Muscle layer of duodenum (tissue), 2 donors: ENCODE results near the gene C7orf33.
"Not testable (repeated sequence)": the region's sequence is repeated elsewhere in the genome, so short reads cannot be mapped to it uniquely, and the experiment has no call there.

Experiments
- H3K27ac ChIP-seq: one replicate; pipeline ENCODE4 v1.7.0; 2013; ENCODE audit warnings: mild to moderate bottlenecking, low read length
- H3K27me3 ChIP-seq: one replicate; pipeline ENCODE4 v1.7.0; 2013; ENCODE audit warnings: low read depth, mild to moderate bottlenecking, control low read depth, low read length
- H3K36me3 ChIP-seq, 2 donors: one replicate each; pipeline ENCODE4 v1.7.0; 2013; ENCODE audit warnings: low read length in 2 of 2, control low read depth in 1 of 2, mild to moderate bottlenecking in 1 of 2; ENCODE audit not compliant: insufficient read depth in 2 of 2, control insufficient read depth in 1 of 2
- H3K4me1 ChIP-seq, 2 donors: one replicate each; pipeline ENCODE4 v1.7.0; 2013; ENCODE audit warnings: low read length in 2 of 2, mild to moderate bottlenecking in 2 of 2, control low read depth in 1 of 2, moderate library complexity in 1 of 2; ENCODE audit not compliant: insufficient read depth in 2 of 2, control insufficient read depth in 1 of 2
- H3K4me3 ChIP-seq, 2 donors: one replicate each; pipeline ENCODE4 v1.7.0; 2013; ENCODE audit warnings: low read length in 2 of 2, low read depth in 1 of 2, mild to moderate bottlenecking in 1 of 2
- H3K9me3 ChIP-seq, 2 donors: one replicate each; pipeline ENCODE4 v1.7.0; 2013; ENCODE audit warnings: low read length in 2 of 2, control low read depth in 1 of 2, mild to moderate bottlenecking in 1 of 2; ENCODE audit not compliant: control insufficient read depth in 1 of 2
- donor health status: healthy.

The C7orf33 gene

DNA sequence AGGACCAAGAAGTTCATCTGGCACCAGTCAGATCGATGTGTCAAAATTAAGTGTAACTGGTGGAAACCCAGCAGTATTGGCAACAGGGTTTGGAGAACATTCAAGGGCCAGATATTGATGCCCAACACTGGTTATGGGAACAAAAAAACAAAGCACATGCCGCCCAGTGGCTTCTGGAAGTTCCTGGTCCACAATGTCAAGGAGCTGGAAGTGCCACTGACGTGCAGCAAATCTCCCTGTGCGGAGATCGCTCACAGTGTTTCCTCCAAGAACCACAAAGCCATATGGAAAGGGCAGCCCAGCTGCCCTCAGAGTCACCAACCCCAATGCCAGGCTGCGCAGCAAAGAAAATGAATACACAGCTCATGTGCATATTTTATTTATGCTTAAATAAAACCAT is 10.1 kb upstream of the C7orf33 start:
- no peaks in the 10 kb centered on the region for H3K4me1 ChIP-seq
- H3K27me3 ChIP-seq = no peaks in the 10 kb centered on the region
- H3K36me3 ChIP-seq = no peaks in the 10 kb centered on the region
- no peak overlapping the region for H3K27ac ChIP-seq
- H3K4me3 ChIP-seq = no peak overlapping the region
- no peaks in the 10 kb centered on the region for H3K9me3 ChIP-seq

DNA sequence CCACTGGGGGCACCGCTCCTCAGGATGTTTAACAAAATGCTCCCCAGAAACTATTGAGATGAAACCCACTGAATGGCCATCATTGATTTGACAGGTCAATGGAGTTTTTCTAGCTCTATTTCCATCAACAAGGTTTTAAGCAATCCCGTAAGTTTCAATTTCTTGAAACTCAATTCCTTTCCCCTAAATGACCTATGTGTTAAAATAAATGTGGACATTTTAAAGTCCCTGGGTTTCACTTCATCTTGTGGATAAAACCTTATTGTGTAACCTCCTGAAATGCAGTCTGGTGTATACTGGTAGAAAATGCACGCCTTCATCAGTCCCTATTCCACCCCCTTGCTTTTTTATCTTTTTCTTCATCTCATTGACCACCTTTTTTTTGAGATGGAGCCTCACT is 8.9 kb upstream of the C7orf33 start:
- Histone ChIP-seq H3K4me3 (no peak overlapping the region), H3K9me3 (no peaks in the 10 kb centered on the region), H3K36me3 (no peaks in the 10 kb centered on the region), H3K27me3 (no peaks in the 10 kb centered on the region), H3K27ac (no peak overlapping the region), H3K4me1 (no peaks in the 10 kb centered on the region)

DNA sequence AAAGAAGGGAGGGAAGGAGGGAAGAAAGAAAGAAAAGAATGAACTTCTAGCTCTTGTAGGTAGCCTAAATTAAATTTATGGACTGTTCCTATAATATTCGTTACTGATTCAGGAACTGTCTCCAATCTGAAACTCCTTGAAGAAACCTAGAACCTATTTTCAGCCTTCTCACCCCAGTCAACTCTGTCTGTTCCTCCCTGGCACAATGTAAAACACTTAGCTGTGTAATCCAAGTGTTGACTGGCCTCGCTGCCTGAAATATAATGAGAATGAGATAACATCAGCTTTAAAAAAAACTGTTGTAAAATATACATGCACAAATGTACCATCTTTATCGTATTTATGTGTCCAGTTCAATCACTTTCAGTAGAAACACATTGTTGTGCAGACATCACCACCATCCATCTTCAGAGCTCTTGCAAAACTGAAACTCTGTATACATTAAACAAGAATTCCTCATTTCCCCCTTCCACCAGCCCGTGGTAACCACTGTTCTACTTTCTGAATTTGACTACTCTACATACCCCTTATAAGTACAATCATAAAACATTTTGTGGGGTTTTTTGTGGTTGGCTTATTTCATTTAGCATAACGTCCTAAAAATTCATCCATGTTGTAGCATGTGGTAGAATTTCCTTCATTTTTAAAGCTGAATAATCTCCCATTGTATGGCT is 6.3 kb upstream of the C7orf33 start:
- no peaks in the 10 kb centered on the region for H3K36me3 ChIP-seq
- H3K4me3 ChIP-seq = no peak overlapping the region
- H3K27ac ChIP-seq = no peak overlapping the region

DNA sequence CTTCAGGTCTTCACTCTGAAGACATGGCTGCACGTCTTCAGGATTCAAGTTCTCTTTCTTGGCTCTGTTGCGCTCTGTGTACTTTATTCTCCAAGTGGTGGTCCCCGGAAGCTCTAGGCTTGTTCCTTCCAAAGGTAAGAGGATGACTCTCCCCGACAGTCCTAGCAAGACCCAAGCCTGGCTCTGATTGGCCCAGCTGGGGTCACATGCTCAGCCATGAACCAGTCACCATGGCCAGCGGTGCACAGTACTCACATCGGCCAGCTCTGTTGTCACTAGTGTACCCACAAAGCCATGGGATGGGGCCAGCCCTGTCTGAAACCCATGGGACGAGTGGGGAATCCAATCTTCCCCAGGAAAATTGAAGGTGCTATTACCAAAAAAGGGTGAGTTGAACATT is 5.2 kb upstream of the C7orf33 start:
- H3K9me3 ChIP-seq = no peaks in the 10 kb centered on the region
- H3K4me1 ChIP-seq = no peaks in the 10 kb centered on the region
- H3K4me3 ChIP-seq = no peak overlapping the region
- no peak overlapping the region for H3K27ac ChIP-seq
- no peaks in the 10 kb centered on the region for H3K36me3 ChIP-seq
- no peaks in the 10 kb centered on the region for H3K27me3 ChIP-seq

More for the DNA sequence above, 6.3 kb upstream of the C7orf33 start:
- Histone ChIP-seq H3K4me1 (no peaks in the 10 kb centered on the region), H3K27me3 (no peaks in the 10 kb centered on the region), H3K9me3 (no peaks in the 10 kb centered on the region)

DNA sequence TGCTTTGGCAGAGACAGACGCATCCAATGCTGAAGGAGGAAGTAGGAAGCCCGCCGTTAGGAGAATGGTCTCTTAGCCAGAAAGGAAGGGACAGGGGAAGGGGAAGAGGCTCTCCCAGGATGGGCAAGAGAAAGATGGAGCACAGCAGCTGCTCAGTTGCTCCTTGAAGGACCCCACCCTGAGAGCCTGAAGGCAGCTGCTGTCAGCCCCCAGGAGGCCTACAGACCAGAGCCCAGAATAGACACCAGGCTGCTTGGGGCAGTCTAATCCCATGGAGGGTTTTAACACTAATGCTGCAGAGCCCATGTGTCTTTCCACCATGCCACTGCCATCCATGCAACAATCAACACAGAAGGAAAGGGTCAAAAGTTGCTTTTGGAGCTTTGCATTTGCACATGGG is 3.5 kb upstream of the C7orf33 start:
- no peaks in the 10 kb centered on the region for H3K27me3 ChIP-seq
- H3K9me3 ChIP-seq = no peaks in the 10 kb centered on the region
- H3K36me3 ChIP-seq = no peaks in the 10 kb centered on the region
- H3K4me1 ChIP-seq = no peaks in the 10 kb centered on the region
- H3K27ac ChIP-seq = no peak overlapping the region
- H3K4me3 ChIP-seq = no peak overlapping the region

DNA sequence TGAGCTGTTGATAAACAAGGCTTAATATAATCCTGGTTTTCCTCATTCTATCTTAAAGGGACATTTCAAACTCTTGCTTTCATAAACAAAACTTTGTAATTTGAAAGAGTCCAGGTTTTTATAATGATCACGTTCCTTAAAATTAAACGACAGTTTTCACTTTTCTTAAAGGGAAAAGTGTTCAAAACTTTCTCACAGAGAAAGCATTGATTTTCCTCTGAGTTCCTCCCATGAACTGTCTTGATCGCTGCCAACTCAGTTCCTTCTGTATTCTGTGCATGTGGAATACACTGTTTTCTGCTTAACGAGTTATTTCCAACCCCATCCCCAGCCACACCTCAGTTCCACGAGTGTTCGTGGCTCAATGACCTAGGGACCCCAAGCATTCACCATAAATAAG is 2.4 kb upstream of the C7orf33 start:
- no peaks in the 10 kb centered on the region for H3K27me3 ChIP-seq

DNA sequence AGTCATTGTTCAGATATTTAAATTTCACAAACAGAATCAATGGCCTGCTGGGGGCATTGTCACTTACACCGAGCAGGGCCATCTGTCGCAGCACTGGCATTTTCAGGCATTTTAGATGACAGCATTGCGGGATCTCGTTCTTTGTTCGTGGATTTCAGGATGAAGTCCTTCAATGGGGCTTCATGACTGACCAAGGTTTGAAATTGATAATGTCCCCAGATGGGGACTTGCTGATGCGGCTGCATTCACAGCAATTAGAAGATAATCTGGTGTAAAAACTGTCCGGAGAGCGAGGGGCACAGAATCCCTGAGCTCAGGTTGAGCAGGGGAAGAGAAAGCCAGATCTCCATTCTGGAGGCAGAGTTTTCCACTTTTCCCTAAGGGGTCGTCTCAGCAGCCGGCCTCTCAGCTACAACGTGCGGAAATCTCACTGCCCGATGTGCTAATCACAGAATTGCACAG is 1.9 kb upstream of the C7orf33 start:
- H3K4me1 ChIP-seq = no peaks in the 10 kb centered on the region
- no peaks in the 10 kb centered on the region for H3K9me3 ChIP-seq
- no peaks in the 10 kb centered on the region for H3K27me3 ChIP-seq
- H3K36me3 ChIP-seq = no peaks in the 10 kb centered on the region
- no peak overlapping the region for H3K27ac ChIP-seq
- no peak overlapping the region for H3K4me3 ChIP-seq

More for the DNA sequence above, 2.4 kb upstream of the C7orf33 start:
- Histone ChIP-seq H3K36me3 (no peaks in the 10 kb centered on the region), H3K4me1 (no peaks in the 10 kb centered on the region), H3K27ac (no peak overlapping the region), H3K4me3 (no peak overlapping the region), H3K9me3 (no peaks in the 10 kb centered on the region)

DNA sequence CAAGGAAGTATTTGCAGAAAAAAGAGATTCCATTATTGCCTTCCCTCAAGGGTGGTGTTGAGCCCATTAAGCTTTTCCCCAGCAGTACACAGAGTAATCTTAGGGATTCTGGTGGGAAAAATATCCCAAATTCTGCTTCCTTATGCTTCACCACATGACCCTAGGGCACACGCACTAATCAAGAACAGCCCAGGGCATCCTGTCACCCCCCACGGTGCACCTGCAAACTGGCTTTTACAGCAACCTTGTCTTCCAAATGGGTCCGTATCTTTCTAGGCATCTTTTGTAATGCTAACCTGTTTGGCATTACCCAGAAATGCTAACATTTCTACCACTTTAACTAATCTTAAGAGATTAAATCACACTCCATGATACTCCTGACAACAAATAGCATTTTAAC is 926 bp upstream of the C7orf33 start:
- H3K27me3 ChIP-seq = no peaks in the 10 kb centered on the region
- no peaks in the 10 kb centered on the region for H3K36me3 ChIP-seq

DNA sequence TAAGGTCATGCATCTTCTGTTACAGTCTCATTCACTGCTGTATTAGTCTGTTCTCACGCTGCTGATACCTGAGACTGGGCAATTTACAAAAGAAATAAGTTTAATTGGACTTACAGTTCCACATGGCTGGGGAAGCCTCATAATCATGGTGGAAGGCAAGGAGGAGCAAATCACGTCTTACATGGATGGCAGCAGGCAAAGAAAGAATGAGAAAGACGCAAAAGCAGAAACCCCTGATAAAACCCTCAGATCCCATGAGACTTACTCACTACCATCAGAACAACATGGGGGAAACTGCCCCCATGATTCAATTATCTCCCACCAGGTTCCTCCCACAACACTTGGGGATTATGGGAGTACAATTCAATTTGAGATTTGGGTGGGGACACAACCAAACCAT is 5.8 kb downstream of the C7orf33 start:
- H3K27me3 ChIP-seq, H3K36me3 ChIP-seq, H3K4me3 ChIP-seq, H3K4me1 ChIP-seq, H3K9me3 ChIP-seq, H3K27ac ChIP-seq: not testable (repeated sequence)

More for the DNA sequence above, 926 bp upstream of the C7orf33 start:
- no peak overlapping the region for H3K27ac ChIP-seq
- no peaks in the 10 kb centered on the region for H3K4me1 ChIP-seq
- H3K9me3 ChIP-seq = no peaks in the 10 kb centered on the region
- no peak overlapping the region for H3K4me3 ChIP-seq

DNA sequence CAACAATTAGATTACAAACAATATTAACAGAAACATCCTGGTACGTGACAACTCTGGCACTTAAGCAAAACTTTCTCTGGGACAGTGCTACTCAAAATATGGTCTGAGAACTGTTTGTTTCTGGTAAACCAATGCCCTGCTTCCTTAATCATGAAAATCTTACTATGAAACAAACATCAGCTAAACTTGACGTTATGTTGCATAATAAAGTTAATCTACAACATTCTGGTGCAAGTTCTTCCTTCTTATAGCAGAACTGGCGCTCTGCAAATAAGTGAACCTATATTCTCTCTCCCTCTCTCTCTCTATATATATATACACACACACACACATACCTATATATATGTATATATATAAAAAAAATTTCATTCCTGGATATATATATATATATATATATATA is 7.8 kb downstream of the C7orf33 start:
- H3K9me3 ChIP-seq = no peaks in the 10 kb centered on the region
- H3K4me3 ChIP-seq = no peak overlapping the region
- no peaks in the 10 kb centered on the region for H3K36me3 ChIP-seq
- no peak overlapping the region for H3K27ac ChIP-seq
- no peaks in the 10 kb centered on the region for H3K27me3 ChIP-seq
- no peaks in the 10 kb centered on the region for H3K4me1 ChIP-seq

DNA sequence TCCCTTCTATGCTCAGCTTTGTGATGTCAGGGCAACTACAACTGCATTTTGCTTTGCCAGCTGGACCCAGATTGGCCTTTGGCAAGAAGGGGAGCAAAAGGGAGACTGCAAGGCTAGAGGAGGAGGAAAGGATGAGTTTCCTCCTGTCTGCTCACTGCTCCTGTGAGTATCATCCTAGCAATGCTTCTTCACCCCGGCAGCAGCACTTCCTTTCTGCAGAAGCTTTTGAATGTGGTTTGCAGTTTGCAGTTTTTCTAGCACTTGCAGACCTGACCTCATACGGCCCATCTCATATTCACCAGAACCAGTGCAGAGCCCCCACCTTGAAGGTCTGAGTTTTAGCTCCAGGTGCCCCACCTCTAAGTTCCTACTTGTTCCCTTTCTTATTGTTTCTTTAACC is 14.8 kb downstream of the C7orf33 start:
- Histone ChIP-seq H3K27ac (no peak overlapping the region), H3K9me3 (no peaks in the 10 kb centered on the region), H3K27me3 (no peaks in the 10 kb centered on the region), H3K36me3 (no peaks in the 10 kb centered on the region), H3K4me1 (peaks cover 0 to 9% of the 10 kb centered on the region in 2 donors), H3K4me3 (no peak overlapping the region)

DNA sequence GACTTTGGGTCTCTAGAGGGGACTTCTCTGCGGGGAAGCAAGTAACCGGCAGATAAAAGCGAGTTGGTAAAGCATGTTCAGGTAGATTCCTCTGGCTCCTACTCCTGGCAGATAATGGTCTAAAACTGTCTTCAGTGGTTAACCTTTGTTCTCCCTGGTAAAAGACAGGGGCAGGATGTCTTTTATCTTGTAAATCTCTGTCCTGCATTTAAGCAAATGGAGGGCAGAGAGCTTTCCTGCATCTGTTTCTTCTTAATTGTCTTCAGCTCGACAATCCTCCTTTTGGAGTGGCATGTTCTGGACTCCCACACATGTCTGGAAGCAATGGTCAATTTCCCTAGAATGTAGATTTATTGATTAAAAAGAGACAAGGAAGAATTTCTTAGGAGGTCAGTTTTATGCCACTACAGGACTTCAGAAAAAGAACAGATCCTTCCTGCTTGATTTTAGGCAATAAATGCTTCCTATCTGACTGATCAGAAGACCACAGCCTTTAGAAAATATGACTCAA is 16.6 kb downstream of the C7orf33 start:
- no peak overlapping the region for H3K4me3 ChIP-seq
- no peak overlapping the region for H3K27ac ChIP-seq
- H3K4me1 ChIP-seq = peaks cover 0 to 9% of the 10 kb centered on the region in 2 donors
- no peaks in the 10 kb centered on the region for H3K9me3 ChIP-seq
- no peaks in the 10 kb centered on the region for H3K27me3 ChIP-seq
- no peaks in the 10 kb centered on the region for H3K36me3 ChIP-seq
